Upper lobe of right lung (tissue), 1 donor: ENCODE measurements around the gene ODF2. TPM values are rescaled to one million over a fixed set of nuclear protein-coding genes. Genes with fewer than 3 reads are reported as not detected.

Experiments used
- total RNA-seq: library from RNA; stranded (reverse); fragmentation: NEBNext Ultra II Directional; extraction: Animal tissue kit (Norgen Biotek cat#: 25700); gene quantifications from one replicate; pipeline ENCODE4 v1.2.1, GENCODE V29; 2021
- donor health status: DM: no; HTN: yes; CAD: no; lungs with severe emphysema.

The ODF2 gene
- total RNA-seq, 1 donor from 2014 or later: 17.3 TPM

Other genes starting within 250 kb of the ODF2 start
- 88.7 TPM for gene GOLGA2, start 180.0 kb upstream of the ODF2 start, total RNA-seq
- gene SWI5, start 179.7 kb upstream of the ODF2 start, total RNA-seq: 18.9 TPM
- gene TRUB2, start 133.6 kb upstream of the ODF2 start, total RNA-seq: 19.1 TPM
- gene COQ4, start 133.2 kb upstream of the ODF2 start, total RNA-seq: 31.0 TPM
- 21.4 TPM for gene SLC27A4, start 115.5 kb upstream of the ODF2 start, total RNA-seq
- gene URM1, start 84.6 kb upstream of the ODF2 start, total RNA-seq: 56.5 TPM
- gene CERCAM, start 35.1 kb upstream of the ODF2 start, total RNA-seq: 14.0 TPM
- gene GLE1, start 48.7 kb downstream of the ODF2 start, total RNA-seq: 21.8 TPM
- 358 TPM for gene SPTAN1, start 96.6 kb downstream of the ODF2 start, total RNA-seq
- 37.3 TPM for gene DYNC2I2, start 200.8 kb downstream of the ODF2 start, total RNA-seq
- gene SET, start 233.2 kb downstream of the ODF2 start, total RNA-seq: 227 TPM
- 13.4 TPM for gene PKN3, start 246.5 kb downstream of the ODF2 start, total RNA-seq